ENCODE results near the gene ADAMTS17.

Gene ADAMTS17

GRCh38 chr15:100055821-100056220 lies 286.0 kb downstream of the ADAMTS17 start:
- H3K4me3 ChIP-seq (ENCODE audit: low read depth, low read length) = no peak overlapping the region
- TF ChIP-seq CTCF (IDR thresholded peaks at IDR 0.05; ENCODE audit: low read depth, low read length) = no peak

GRCh38 chr15:100054539-100054938 lies 287.2 kb downstream of the ADAMTS17 start:
- Histone ChIP-seq H3K9me3 (ENCODE audit: severe bottlenecking) (no peaks in the 10 kb centered on the region), H3K4me3 (ENCODE audit: low read depth, low read length) (no peak overlapping the region), H3K36me3 (no peaks in the 10 kb centered on the region), H3K27ac (no peak overlapping the region), H3K27me3 (ENCODE audit: insufficient read depth, low read depth, severe bottlenecking) (peaks cover 38% of the 10 kb centered on the region)
- no peak for TF ChIP-seq CTCF (IDR thresholded peaks at IDR 0.05; ENCODE audit: low read depth, low read length)
- DNase-seq = no peak

More at GRCh38 chr15:100055821-100056220, 286.0 kb downstream of the ADAMTS17 start:
- no peaks in the 10 kb centered on the region for H3K36me3 ChIP-seq
- peaks cover 42% of the 10 kb centered on the region for H3K27me3 ChIP-seq (ENCODE audit: insufficient read depth, low read depth, severe bottlenecking)
- no peak overlapping the region for H3K27ac ChIP-seq
- H3K9me3 ChIP-seq (ENCODE audit: severe bottlenecking) = no peaks in the 10 kb centered on the region
- DNase-seq = no peak

- H3K27me3 ChIP-seq (ENCODE audit: insufficient read depth, low read depth, severe bottlenecking) = peaks cover 32% of the 10 kb centered on the region
Measured at GRCh38 chr15:100053474-100054121, 288.2 kb downstream of the ADAMTS17 start.

GRCh38 chr15:100052716-100053473 lies 288.9 kb downstream of the ADAMTS17 start:
- TF ChIP-seq CTCF (IDR thresholded peaks at IDR 0.05; ENCODE audit: low read depth, low read length) = no peak
- Histone ChIP-seq H3K9me3 (ENCODE audit: severe bottlenecking) (no peaks in the 10 kb centered on the region), H3K36me3 (no peaks in the 10 kb centered on the region), H3K27ac (no peak overlapping the region), H3K4me3 (ENCODE audit: low read depth, low read length) (no peak overlapping the region), H3K27me3 (ENCODE audit: insufficient read depth, low read depth, severe bottlenecking) (peaks cover 32% of the 10 kb centered on the region)
- DNase-seq = no peak

More at GRCh38 chr15:100053474-100054121, 288.2 kb downstream of the ADAMTS17 start:
- Histone ChIP-seq H3K36me3 (no peaks in the 10 kb centered on the region), H3K9me3 (ENCODE audit: severe bottlenecking) (no peaks in the 10 kb centered on the region), H3K4me3 (ENCODE audit: low read depth, low read length) (no peak overlapping the region), H3K27ac (no peak overlapping the region)
- DNase-seq = no peak
- TF ChIP-seq CTCF (IDR thresholded peaks at IDR 0.05; ENCODE audit: low read depth, low read length) = no peak

- peaks cover 23% of the 10 kb centered on the region for H3K27me3 ChIP-seq (ENCODE audit: insufficient read depth, low read depth, severe bottlenecking)
- no peak overlapping the region for H3K4me3 ChIP-seq (ENCODE audit: low read depth, low read length)
- no peak for TF ChIP-seq CTCF (IDR thresholded peaks at IDR 0.05; ENCODE audit: low read depth, low read length)
- H3K27ac ChIP-seq = no peak overlapping the region
- H3K9me3 ChIP-seq (ENCODE audit: severe bottlenecking) = no peaks in the 10 kb centered on the region
- H3K36me3 ChIP-seq = no peaks in the 10 kb centered on the region
- DNase-seq = no peak
Measured at GRCh38 chr15:100050877-100051786, 290.6 kb downstream of the ADAMTS17 start.
